Measurements from ENCODE around the gene CA5A. TPM values are rescaled to one million over a fixed set of nuclear protein-coding genes. Genes with fewer than 3 reads are reported as not detected.
"Not testable (repeated sequence)": the region's sequence is repeated elsewhere in the genome, so short reads cannot be mapped to it uniquely, and the experiment has no call there.

Gene CA5A
- total and polyA plus RNA-seq, 2 experiments from 2014 or later = 1.0 to 1.9 TPM

- Histone ChIP-seq H4K20me1 (ENCODE audit: insufficient read depth, poor library complexity, severe bottlenecking) (no peaks in the 10 kb centered on the region), H3K36me3 (replicated peaks; ENCODE audit: insufficient read depth, low read depth) (no peaks in the 10 kb centered on the region), H3K4me2 (no peak overlapping the region), H3K27me3 (no peaks in the 10 kb centered on the region), H3K9me3 (ENCODE audit: low read depth) (no peaks in the 10 kb centered on the region), H3K79me2 (no peaks in the 10 kb centered on the region), H3K27ac (no peak overlapping the region), H2AFZ (no peak overlapping the region), H3K9me2 (replicated peaks; ENCODE audit: insufficient read depth) (no peaks in the 10 kb centered on the region), H3K4me1 (ENCODE audit: insufficient read depth) (no peaks in the 10 kb centered on the region), H3K4me3 (no peak overlapping the region)
- no peak for DNase-seq (ENCODE audit: low spot score)
- WGBS (ENCODE audit: low lambda C conversion rate, missing lambda C conversion rate) = 97% methylated on average over 21 of the region's 21 CpGs
- no peak for TF ChIP-seq EZH2phosphoT487 (IDR thresholded peaks at IDR 0.05; ENCODE audit: low read depth, severe bottlenecking, unreplicated experiment)
- TF ChIP-seq CTCF (IDR thresholded peaks at IDR 0.05; ENCODE audit: poor library complexity) = no peak
- no peak for TF ChIP-seq EZH2 (IDR thresholded peaks at IDR 0.05; ENCODE audit: borderline replicate concordance)
Observed at GRCh38 chr16:87891764-87892163, 44.6 kb downstream of the CA5A start.

- peak; percentile 11 for TF ChIP-seq CTCF (IDR thresholded peaks at IDR 0.05; ENCODE audit: poor library complexity)
Observed at GRCh38 chr16:87889762-87890161, 46.6 kb downstream of the CA5A start.

GRCh38 chr16:87888346-87888745 is 48.0 kb downstream of the CA5A start:
- not testable (repeated sequence) for H3K9me3 ChIP-seq (ENCODE audit: low read depth); H3K27ac ChIP-seq; H2AFZ ChIP-seq; H3K27me3 ChIP-seq; H3K36me3 ChIP-seq (replicated peaks; ENCODE audit: insufficient read depth, low read depth); H3K79me2 ChIP-seq; H3K4me3 ChIP-seq; DNase-seq (ENCODE audit: low spot score); H3K9me2 ChIP-seq (replicated peaks; ENCODE audit: insufficient read depth); H4K20me1 ChIP-seq (ENCODE audit: insufficient read depth, poor library complexity, severe bottlenecking); H3K4me2 ChIP-seq; H3K4me1 ChIP-seq (ENCODE audit: insufficient read depth)
- over 99% methylated on average over 7 of the region's 7 CpGs for WGBS (ENCODE audit: low lambda C conversion rate, missing lambda C conversion rate)

More at GRCh38 chr16:87889762-87890161, 46.6 kb downstream of the CA5A start:
- H2AFZ ChIP-seq; DNase-seq (ENCODE audit: low spot score); H3K79me2 ChIP-seq; H3K9me3 ChIP-seq (ENCODE audit: low read depth); H3K27me3 ChIP-seq; H3K9me2 ChIP-seq (replicated peaks; ENCODE audit: insufficient read depth); H3K4me1 ChIP-seq (ENCODE audit: insufficient read depth); H3K27ac ChIP-seq; H3K4me2 ChIP-seq; H3K4me3 ChIP-seq; H3K36me3 ChIP-seq (replicated peaks; ENCODE audit: insufficient read depth, low read depth); H4K20me1 ChIP-seq (ENCODE audit: insufficient read depth, poor library complexity, severe bottlenecking): not testable (repeated sequence)
- 96% methylated on average over 10 of the region's 10 CpGs for WGBS (ENCODE audit: low lambda C conversion rate, missing lambda C conversion rate)

GRCh38 chr16:87887931-87888330 is 48.4 kb downstream of the CA5A start:
- not testable (repeated sequence) for H3K9me2 ChIP-seq (replicated peaks; ENCODE audit: insufficient read depth); H3K27me3 ChIP-seq; H3K36me3 ChIP-seq (replicated peaks; ENCODE audit: insufficient read depth, low read depth); H3K4me2 ChIP-seq; DNase-seq (ENCODE audit: low spot score); H3K4me1 ChIP-seq (ENCODE audit: insufficient read depth); H4K20me1 ChIP-seq (ENCODE audit: insufficient read depth, poor library complexity, severe bottlenecking); H3K9me3 ChIP-seq (ENCODE audit: low read depth); H2AFZ ChIP-seq; H3K4me3 ChIP-seq; H3K27ac ChIP-seq; H3K79me2 ChIP-seq
- WGBS (ENCODE audit: low lambda C conversion rate, missing lambda C conversion rate) = 88% methylated on average over 8 of the region's 8 CpGs

- not testable (repeated sequence) for H3K4me3 ChIP-seq; H3K79me2 ChIP-seq; H2AFZ ChIP-seq; DNase-seq (ENCODE audit: low spot score); H3K4me1 ChIP-seq (ENCODE audit: insufficient read depth); H3K9me2 ChIP-seq (replicated peaks; ENCODE audit: insufficient read depth); H4K20me1 ChIP-seq (ENCODE audit: insufficient read depth, poor library complexity, severe bottlenecking); H3K4me2 ChIP-seq; H3K27me3 ChIP-seq; H3K27ac ChIP-seq; H3K9me3 ChIP-seq (ENCODE audit: low read depth); H3K36me3 ChIP-seq (replicated peaks; ENCODE audit: insufficient read depth, low read depth)
- WGBS (ENCODE audit: low lambda C conversion rate, missing lambda C conversion rate) = 70% methylated on average over 8 of the region's 8 CpGs
Observed at GRCh38 chr16:87885371-87885967, 50.9 kb downstream of the CA5A start.
